PC-9 (cell line): ENCODE data around the gene COASY. TPM values are rescaled to one million over a fixed set of nuclear protein-coding genes. Genes with fewer than 3 reads are reported as not detected.

ENCODE experiments used
- BruUV-seq: library from RNA; stranded (reverse); fragments of 400-500 nt; replicated peaks from 2 replicates; lab custom pipeline; 2021; lab: Mats Ljungman, UMichigan
- CTCF ChIA-PET: fragments of 300-600 bp; sonication (Branson Sonifier 250); formaldehyde crosslinking; loops from one replicate; lab custom pipeline; 2022; ENCODE audit warnings: antibody characterized with exemption; lab: Charles Lee
- POLR2A ChIA-PET: fragments of 300-600 bp; sonication (Branson Sonifier 250); formaldehyde crosslinking; loops from one replicate; lab custom pipeline; 2022; ENCODE audit warnings: antibody characterized with exemption; ENCODE audit not compliant: unreplicated experiment; lab: Charles Lee
- DNase-seq, 2 experiments: peaks; one replicate each; pipeline versions ENCODE4 v3.0.0 to v3.0.0-alpha.2; 2015 to 2022; ENCODE audit warnings: mixed read lengths in 1 of 2
- H2AFZ ChIP-seq: fragments of 200-600 bp; sonication (generic); 2 replicates; pipeline ENCODE4 v1.8.1; 2017; ENCODE audit warnings: antibody characterized with exemption
- H3F3A ChIP-seq: fragments of 200-600 bp; sonication (generic); 2 replicates; pipeline ENCODE4 v1.8.1; 2017; ENCODE audit warnings: antibody characterized with exemption, mild to moderate bottlenecking, low read depth; ENCODE audit not compliant: insufficient read depth
- H3K27ac ChIP-seq: fragments of 200-600 bp; sonication (generic); 2 replicates; pipeline ENCODE4 v1.6.1; 2016; ENCODE audit warnings: mixed run types
- H3K27me3 ChIP-seq: fragments of 200-600 bp; sonication (generic); 2 replicates; pipeline ENCODE4 v1.6.1; 2016; ENCODE audit warnings: low read depth, mixed run types; ENCODE audit not compliant: insufficient read depth
- H3K36me3 ChIP-seq: fragments of 200-600 bp; sonication (generic); 2 replicates; pipeline ENCODE4 v1.6.1; 2016; ENCODE audit warnings: low read depth, mixed run types
- H3K4me1 ChIP-seq: fragments of 200-600 bp; sonication (generic); replicated peaks from 2 replicates; pipeline ENCODE4 v1.6.1; 2016; ENCODE audit warnings: mixed run types; ENCODE audit not compliant: insufficient read depth
- H3K4me2 ChIP-seq: fragments of 200-600 bp; sonication (generic); 2 replicates; pipeline ENCODE4 v1.6.1; 2017; ENCODE audit warnings: mixed run types
- H3K4me3 ChIP-seq: fragments of 200-600 bp; sonication (generic); 2 replicates; pipeline ENCODE4 v1.6.1; 2016; ENCODE audit warnings: mixed run types
- H3K79me2 ChIP-seq: fragments of 200-600 bp; sonication (generic); 2 replicates; pipeline ENCODE4 v1.6.1; 2017; ENCODE audit warnings: low read depth, mixed run types
- H3K9me2 ChIP-seq: fragments of 200-600 bp; sonication (generic); 2 replicates; pipeline ENCODE4 v1.8.1; 2017; ENCODE audit warnings: mild to moderate bottlenecking; ENCODE audit not compliant: insufficient read depth
- H3K9me3 ChIP-seq: fragments of 200-600 bp; sonication (generic); 2 replicates; pipeline ENCODE4 v1.8.1; 2016; ENCODE audit warnings: low read depth; ENCODE audit not compliant: insufficient read depth
- H4K20me1 ChIP-seq: fragments of 200-600 bp; sonication (generic); 2 replicates; pipeline ENCODE4 v1.8.1; 2017; ENCODE audit not compliant: insufficient read depth
- EZH2 ChIP-seq: fragments of 200-600 bp; sonication (generic); IDR thresholded peaks from 2 replicates; pipeline ENCODE4 v1.8.0; 2017; ENCODE audit warnings: antibody characterized with exemption, low read depth
- intact Hi-C: fragments of 100-400 bp; cut with micrococcal nuclease; formaldehyde crosslinking; loops from one replicate; pipeline ENCODE4 v1.10.0; 2022; ENCODE audit not compliant: unreplicated experiment
- microRNA-seq: library from miRNA; unstranded; fragments of <30 nt; microRNA quantifications from one replicate; pipeline ENCODE4 v1.2.0, GENCODE V29; 2021; ENCODE audit warnings: borderline number of aligned reads, borderline replicate concordance
- total RNA-seq: library from RNA; stranded (reverse); gene quantifications from 2 replicates; pipeline ENCODE4 v1.2.3, GENCODE V29; 2021

COASY gene
- total RNA-seq, 1 experiment from 2014 or later, result 152 TPM

DNA sequence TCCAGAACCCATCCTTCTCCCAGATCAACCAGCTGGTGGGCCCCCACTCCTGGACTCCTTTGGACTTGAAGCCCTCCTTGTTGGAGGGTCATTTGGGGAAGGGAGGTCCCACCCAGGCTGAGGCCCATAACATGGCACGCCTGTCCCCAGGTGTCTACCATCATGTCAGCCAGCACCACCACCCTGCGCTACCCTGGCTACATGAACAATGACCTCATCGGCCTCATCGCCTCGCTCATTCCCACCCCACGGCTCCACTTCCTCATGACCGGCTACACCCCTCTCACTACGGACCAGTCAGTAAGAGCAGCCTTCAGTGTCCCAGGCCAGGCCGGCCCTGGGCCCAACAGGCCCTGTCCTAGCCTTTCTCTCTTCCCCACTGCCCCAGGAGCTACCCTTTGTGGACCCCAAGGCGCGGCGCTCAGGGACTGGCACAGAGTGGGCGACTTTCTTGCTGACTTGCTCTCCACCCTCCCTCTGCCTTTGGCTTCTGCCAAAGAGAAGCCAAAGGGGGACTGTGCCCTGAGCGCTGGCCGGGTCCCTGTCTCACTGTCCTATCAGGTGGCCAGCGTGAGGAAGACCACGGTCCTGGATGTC is 51.8 kb downstream of the COASY start:
- ChIA-PET POLR2A (no interaction called here), CTCF (no interaction called here)
- no peak for DNase-seq
- H2AFZ ChIP-seq, result no peak overlapping the region
- H3K4me3 ChIP-seq, result no peak overlapping the region
- no peaks in the 10 kb centered on the region for H3K9me3 ChIP-seq
- no peaks in the 10 kb centered on the region; the same call in 1 of the 2 replicates for H4K20me1 ChIP-seq
- intact Hi-C loops, result no loop called here
- TF ChIP-seq EZH2, result no peak
- no peaks in the 10 kb centered on the region for H3K9me2 ChIP-seq
- H3K27me3 ChIP-seq, result no peaks in the 10 kb centered on the region
- no peak overlapping the region for H3K27ac ChIP-seq
- peaks cover 34% of the 10 kb centered on the region for H3F3A ChIP-seq
- H3K4me1 ChIP-seq, result peaks cover 15% of the 10 kb centered on the region
- no TSS peak for BruUV-seq
- H3K79me2 ChIP-seq, result peaks cover 23% of the 10 kb centered on the region
- no peak overlapping the region for H3K4me2 ChIP-seq
- peaks cover 19% of the 10 kb centered on the region; the same call in 1 of the 2 replicates for H3K36me3 ChIP-seq

Small RNA genes within 50 kb of the gene (microRNA-seq; reads per million reads assigned to microRNA genes)
- gene MIR5010, result 4.0 reads per million

Other genes starting within 250 kb of the COASY start
- 65.2 and 74.6 TPM in 2 replicates for gene STAT3, start 173.7 kb upstream of the COASY start, total RNA-seq
- 154 and 170 TPM in 2 replicates for gene CAVIN1, start 138.9 kb upstream of the COASY start, total RNA-seq
- 39.4 and 55.1 TPM in 2 replicates for gene ATP6V0A1, start 103.3 kb upstream of the COASY start, total RNA-seq
- 18.2 and 20.6 TPM in 2 replicates for gene NAGLU, start 25.9 kb upstream of the COASY start, total RNA-seq
- gene HSD17B1, start 9.2 kb upstream of the COASY start, total RNA-seq, result 0.90 and 1.3 TPM in 2 replicates
- gene MLX, start 5.0 kb downstream of the COASY start, total RNA-seq, result 20.0 and 26.0 TPM in 2 replicates
- 10.2 and 13.4 TPM in 2 replicates for gene PSMC3IP, start 15.6 kb downstream of the COASY start, total RNA-seq
- 57.0 and 61.7 TPM in 2 replicates for gene RETREG3, start 47.2 kb downstream of the COASY start, total RNA-seq
- 79.1 and 85.6 TPM in 2 replicates for gene TUBG1, start 47.5 kb downstream of the COASY start, total RNA-seq
- gene TUBG2, start 97.1 kb downstream of the COASY start, total RNA-seq, result 25.5 and 28.3 TPM in 2 replicates
- gene PLEKHH3, start 114.8 kb downstream of the COASY start, total RNA-seq, result 22.5 and 32.2 TPM in 2 replicates
- gene CCR10, start 119.7 kb downstream of the COASY start, total RNA-seq, result 0.25 TPM in 1 of 2 replicates, not detected in the other
- gene CNTNAP1, start 120.4 kb downstream of the COASY start, total RNA-seq, result 1.4 and 1.8 TPM in 2 replicates
- 22.8 and 24.8 TPM in 2 replicates for gene EZH1, start 182.9 kb downstream of the COASY start, total RNA-seq
- gene RAMP2, start 199.1 kb downstream of the COASY start, total RNA-seq, result 1.1 TPM in 1 of 2 replicates, not detected in the other
- 38.7 and 48.4 TPM in 2 replicates for gene VPS25, start 211.3 kb downstream of the COASY start, total RNA-seq
- gene WNK4, start 218.5 kb downstream of the COASY start, total RNA-seq, result 8.3 and 11.9 TPM in 2 replicates
- 49.3 and 49.9 TPM in 2 replicates for gene COA3, start 236.6 kb downstream of the COASY start, total RNA-seq
- gene CNTD1, start 236.7 kb downstream of the COASY start, total RNA-seq, result not detected in 2 replicates